RWPE1 (cell line): ENCODE results near the gene MUC21.
"Not testable (repeated sequence)": the region's sequence is repeated elsewhere in the genome, so short reads cannot be mapped to it uniquely, and the experiment has no call there.

Experiments
- CTCF ChIA-PET: fragments of 350-600 bp; sonication (Branson Sonifier 250); formaldehyde crosslinking; extraction: SDS; loops from one replicate; lab custom pipeline; 2021; lab: Yijun Ruan, JAX
- POLR2A ChIA-PET: fragments of 400-600 bp; formaldehyde crosslinking; extraction: SDS; loops from one replicate; lab custom pipeline; 2020; ENCODE audit warnings: antibody characterized with exemption; ENCODE audit not compliant: low non-redundant PET; lab: Yijun Ruan, JAX
- DNase-seq: peaks from one replicate; pipeline ENCODE4 v3.0.0; 2012; ENCODE audit warnings: low spot score
- H3K27ac ChIP-seq: fragments of 450-650 bp; 2 replicates; pipeline ENCODE4 v1.5.1; 2017
- TF ChIP-seq, protein P1 (sequence below): fragments of 450-650 bp; conservative IDR thresholded peaks from 2 replicates; pipeline ENCODE4 v1.5.1; 2017; ENCODE audit warnings: low read depth, mild to moderate bottlenecking

MUC21 gene

DNA sequence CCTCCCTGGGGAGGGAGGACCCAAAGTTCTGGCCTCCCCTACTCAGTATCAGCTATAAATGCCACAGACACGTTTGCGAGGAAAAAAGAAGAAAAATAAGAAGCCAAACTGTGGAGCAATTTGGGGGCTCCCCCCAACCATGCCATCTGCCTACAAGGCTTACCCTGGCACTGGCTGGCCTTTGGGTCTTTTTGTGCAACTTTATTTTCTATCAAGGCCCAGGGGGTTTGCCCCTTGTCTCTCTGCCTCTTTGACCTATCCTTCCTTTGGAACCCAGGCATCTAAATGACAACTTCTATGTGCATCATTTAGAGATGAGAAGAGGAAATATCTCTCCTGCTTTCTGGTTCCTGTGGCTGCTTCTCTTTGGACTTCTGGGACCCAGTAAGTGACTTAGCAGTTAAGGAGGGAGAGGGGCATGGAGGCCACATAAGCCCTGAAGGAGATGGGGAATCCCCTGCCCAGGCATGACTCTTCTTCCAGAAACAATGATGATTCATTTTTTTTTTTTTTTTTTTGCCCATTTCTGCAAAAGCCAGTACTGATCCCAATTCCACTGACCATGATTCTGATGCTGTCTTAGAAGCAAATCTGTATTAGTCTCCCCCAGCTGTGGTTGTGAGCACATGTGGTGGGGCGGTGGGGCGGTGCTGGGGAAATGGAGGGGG lies 27.0 kb downstream of the MUC21 start, which contains the start of gene MUC22:
MUC22 (plus strand) TSS at position 82 of the 668 bp plus-strand sequence; CDS start at position 315, 233 bp downstream.
- CTCF ChIA-PET: no interaction called here

DNA sequence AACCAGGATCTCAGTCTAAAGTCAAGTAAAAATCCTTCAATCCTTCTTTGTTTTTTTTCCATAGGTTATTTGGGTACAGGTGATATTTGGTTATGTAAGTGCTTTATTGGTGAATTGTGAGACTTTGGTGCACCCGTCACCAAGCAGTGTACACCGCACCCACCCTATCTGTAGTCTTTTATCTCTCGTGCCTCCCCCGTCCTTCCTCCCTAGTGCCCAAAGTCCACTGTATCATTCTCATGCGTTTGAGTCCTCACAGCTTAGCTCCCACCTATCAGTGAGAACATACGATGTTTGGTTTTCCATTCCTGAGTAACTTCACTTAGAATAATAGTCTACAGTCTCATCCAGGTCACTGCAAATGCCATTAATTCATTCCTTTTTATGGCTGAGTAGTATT lies 27.6 kb downstream of the MUC21 start:
- H3K27ac ChIP-seq: no peak overlapping the region
- TF ChIP-seq, protein P1, sequence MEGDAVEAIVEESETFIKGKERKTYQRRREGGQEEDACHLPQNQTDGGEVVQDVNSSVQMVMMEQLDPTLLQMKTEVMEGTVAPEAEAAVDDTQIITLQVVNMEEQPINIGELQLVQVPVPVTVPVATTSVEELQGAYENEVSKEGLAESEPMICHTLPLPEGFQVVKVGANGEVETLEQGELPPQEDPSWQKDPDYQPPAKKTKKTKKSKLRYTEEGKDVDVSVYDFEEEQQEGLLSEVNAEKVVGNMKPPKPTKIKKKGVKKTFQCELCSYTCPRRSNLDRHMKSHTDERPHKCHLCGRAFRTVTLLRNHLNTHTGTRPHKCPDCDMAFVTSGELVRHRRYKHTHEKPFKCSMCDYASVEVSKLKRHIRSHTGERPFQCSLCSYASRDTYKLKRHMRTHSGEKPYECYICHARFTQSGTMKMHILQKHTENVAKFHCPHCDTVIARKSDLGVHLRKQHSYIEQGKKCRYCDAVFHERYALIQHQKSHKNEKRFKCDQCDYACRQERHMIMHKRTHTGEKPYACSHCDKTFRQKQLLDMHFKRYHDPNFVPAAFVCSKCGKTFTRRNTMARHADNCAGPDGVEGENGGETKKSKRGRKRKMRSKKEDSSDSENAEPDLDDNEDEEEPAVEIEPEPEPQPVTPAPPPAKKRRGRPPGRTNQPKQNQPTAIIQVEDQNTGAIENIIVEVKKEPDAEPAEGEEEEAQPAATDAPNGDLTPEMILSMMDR: no peak
- no peak for DNase-seq
- CTCF ChIA-PET: no interaction called here
- POLR2A ChIA-PET: no interaction called here

More for the DNA sequence above, 27.0 kb downstream of the MUC21 start, which contains the start of gene MUC22:
- no peak within 1 kb of the TSS for H3K27ac ChIP-seq
- peak; percentile 57 for DNase-seq
- POLR2A ChIA-PET: no interaction called here
- TF ChIP-seq, protein P1: no peak

DNA sequence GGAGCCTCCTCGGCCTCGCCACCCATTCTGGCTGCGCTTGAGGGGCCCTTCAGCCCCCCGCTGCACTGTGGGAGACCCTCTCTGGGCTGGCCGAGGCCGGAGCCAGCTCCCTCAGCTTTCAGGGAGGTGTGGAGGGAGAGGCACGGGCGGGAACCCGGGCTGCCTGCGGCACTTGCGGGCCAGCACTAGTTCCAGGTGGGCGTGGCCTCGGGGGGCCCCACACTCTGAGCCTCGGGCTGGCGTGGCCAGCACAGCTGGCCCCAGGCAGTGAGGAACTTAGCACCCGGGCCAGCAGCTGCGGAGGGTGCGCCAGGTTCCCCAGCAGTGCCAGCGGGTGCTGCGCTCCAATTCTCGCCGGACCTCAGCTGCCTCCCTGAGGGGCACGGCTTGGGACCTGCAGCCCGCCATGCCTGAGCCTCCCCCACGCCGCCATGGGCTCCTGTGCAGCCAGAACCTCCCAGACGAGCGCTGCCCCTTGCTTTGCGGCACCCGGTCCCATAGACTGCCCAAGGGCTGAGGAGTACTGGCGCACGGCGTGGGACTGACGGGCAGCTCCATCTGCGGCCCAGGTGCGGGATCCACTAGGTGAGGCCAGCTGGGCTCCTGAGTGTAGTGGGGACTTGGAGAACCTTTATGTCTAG lies 33.3 kb downstream of the MUC21 start:
- no peak overlapping the region for H3K27ac ChIP-seq
- no peak for DNase-seq
- CTCF ChIA-PET: no interaction called here
- POLR2A ChIA-PET: no interaction called here
- TF ChIP-seq, protein P1: no peak

DNA sequence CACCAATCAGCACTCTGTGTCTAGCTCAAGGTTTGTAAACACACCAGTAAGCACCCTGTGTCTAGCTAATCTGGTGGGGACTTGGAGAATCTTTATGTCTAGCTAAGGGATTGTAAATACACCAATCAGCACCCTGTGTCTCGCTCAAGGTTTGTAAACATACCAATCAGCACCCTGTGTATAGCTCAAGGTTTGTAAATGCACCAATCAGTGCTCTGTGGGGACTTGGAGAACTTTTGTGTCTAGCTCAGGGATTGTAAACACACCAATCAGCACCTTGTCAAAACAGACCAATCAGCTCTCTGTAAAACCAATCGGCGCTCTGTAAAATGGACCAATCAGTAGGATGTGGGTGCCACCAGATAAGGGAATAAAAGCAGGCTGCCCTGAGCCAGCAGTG lies 33.9 kb downstream of the MUC21 start:
- H3K27ac ChIP-seq, CTCF ChIA-PET, POLR2A ChIA-PET, DNase-seq: not testable (repeated sequence)

DNA sequence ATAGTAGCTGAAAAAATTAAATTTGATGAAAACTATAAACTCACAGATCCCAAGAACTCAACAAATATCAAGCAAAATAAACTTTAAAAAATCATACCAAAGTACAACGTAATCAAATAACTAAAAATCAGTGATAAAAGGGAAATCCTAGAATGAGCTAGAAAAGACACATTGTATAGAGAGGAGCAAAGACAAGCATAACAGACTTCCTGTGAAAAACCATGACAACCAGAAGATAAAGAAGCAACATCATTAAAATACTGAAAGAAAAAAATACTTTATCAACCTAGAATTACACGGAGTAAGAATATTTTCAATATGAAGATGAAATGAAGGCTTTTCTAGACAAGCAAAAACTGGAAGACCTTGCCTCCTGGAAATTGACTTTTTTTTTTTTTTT lies 36.5 kb downstream of the MUC21 start:
- H3K27ac ChIP-seq: no peak overlapping the region
- DNase-seq: no peak
- ChIA-PET POLR2A (no interaction called here), CTCF (no interaction called here)
- TF ChIP-seq, protein P1: no peak

DNA sequence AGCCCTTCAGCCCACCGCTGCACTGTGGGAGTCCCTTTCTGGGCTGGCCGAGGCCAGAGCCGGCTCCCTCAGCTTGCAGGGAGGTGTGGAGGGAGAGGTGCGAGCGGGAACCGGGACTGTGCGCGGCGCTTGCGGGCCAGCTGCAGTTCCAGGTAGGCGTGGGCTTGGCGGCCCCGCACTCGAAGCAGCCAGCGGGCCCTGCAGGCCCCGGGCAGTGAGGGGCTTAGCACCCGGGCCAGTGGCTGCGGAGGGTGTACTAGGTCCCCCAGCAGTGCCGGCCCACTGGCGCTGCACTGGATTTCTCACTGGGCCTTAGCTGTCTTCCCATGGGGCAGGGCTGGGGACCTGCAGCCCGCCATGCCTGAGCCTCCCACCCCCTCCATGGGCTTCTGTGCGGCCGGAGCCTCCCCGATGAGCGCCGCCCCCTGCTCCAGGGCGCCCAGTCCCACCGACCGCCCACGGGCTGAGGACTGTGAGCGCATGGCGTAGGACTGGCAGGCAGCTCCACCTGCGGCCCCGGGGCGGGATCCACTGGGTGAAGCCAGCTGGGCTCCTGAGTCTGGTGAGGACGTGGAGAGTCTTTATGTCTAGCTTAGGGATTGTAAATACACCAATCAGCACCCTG lies 37.2 kb downstream of the MUC21 start:
- POLR2A ChIA-PET, CTCF ChIA-PET, DNase-seq, H3K27ac ChIP-seq: not testable (repeated sequence)

DNA sequence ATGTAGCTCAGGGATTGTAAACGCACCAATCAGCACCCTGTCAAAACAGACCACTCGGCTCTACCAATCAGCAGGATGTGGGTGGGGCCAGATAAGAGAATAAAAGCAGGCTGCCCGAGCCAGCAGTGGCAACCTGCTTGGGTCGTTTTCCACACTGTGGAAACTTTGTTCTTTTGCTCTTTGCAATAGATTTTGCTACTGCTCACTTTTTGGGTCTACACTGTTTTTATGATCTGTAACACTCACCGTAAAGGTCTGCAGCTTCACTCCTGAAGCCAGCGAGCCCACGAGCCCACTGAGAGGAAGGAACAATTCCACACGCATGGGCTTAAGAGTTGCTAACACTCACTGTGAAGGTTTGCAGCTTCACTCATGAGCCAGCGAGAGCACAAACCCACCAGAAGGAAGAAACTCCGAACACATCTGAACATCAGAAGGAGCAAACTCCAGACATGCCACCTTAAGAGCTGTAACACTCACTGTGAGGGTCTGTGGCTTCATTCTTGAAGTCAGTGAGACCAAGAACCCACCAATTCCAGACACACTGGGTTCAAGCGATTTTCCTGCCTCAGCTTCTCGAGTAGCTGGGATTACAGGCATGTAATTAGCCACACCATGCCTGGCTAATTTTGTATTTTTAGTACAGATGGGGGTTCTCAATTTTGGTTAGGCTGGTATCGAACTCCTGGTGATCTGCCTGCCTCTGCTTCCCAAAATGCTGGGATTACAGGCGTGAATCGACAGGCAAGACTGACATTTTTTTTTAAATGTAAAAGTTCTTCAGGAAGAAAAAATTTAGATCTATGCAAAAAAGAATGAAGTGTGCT lies 38.4 kb downstream of the MUC21 start:
- POLR2A ChIA-PET, DNase-seq, H3K27ac ChIP-seq: not testable (repeated sequence)
- CTCF ChIA-PET: interaction anchor here (0.7 kb wide), 1 partner anchor 107 kb away, joined by 4 read pairs; no protein-coding TSS in a partner anchor
